ENCODE measurements around the gene HIBCH. TPM values are rescaled to one million over a fixed set of nuclear protein-coding genes. Genes with fewer than 3 reads are reported as not detected.

HIBCH gene
- polyA plus RNA-seq, 1 of the 3 experiments (the other 2 are of a cell fraction): 8.4 TPM

DNA sequence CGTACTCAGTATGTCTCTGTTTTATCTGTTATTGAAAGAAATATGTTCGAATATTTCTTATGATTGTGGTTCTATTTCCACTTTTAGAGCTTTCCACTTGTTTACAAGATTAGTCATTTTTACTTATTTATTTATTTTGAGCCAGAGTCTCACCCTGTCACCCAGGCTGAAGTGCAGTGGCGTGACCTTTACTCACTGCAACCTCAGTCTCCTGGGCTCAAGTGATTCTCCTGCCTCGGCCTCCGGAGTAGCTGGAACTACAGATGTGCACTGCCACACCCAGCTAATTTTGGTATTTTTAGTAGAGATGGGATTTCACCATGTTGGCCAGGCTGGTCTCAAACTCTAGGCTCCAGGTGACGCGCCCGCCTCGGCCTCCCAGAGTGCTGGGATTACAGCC lies 53.3 kb downstream of the HIBCH start:
- Histone ChIP-seq H3K79me2 (ENCODE audit: insufficient read depth) (no peaks in the 10 kb centered on the region), H2AFZ (ENCODE audit: low read depth) (no peak overlapping the region), H3K9me2 (no peaks in the 10 kb centered on the region), H3K27ac (ENCODE audit: low read depth in 2 of 2, low read length in 1 of 2) (no peak overlapping the region), H3K4me2 (no peak overlapping the region), H3F3A (replicated peaks; ENCODE audit: insufficient read depth) (peaks cover 9% of the 10 kb centered on the region), H3K4me3 (ENCODE audit: low read depth in 2 of 2, low read length in 1 of 2) (no peak overlapping the region), H3K27me3 (ENCODE audit: insufficient read depth) (no peaks in the 10 kb centered on the region), H4K20me1 (ENCODE audit: insufficient read depth) (no peaks in the 10 kb centered on the region), H3K9ac (no peak overlapping the region), H3K4me1 (ENCODE audit: control insufficient read depth in 1 of 2, insufficient read depth in 2 of 2, low read depth in 1 of 2, low read length in 1 of 2) (0 out of 4 replicates have a peak, but pooled peaks cover 0 to 9% of the 10 kb centered on the region in 2 experiments), H3K36me3 (replicated peaks in 1 of 2; ENCODE audit: control insufficient read depth in 1 of 2, insufficient read depth in 2 of 2, low read length in 1 of 2) (peaks cover 0 to 11% of the 10 kb centered on the region in 2 experiments), H3K9me3 (0 out of 2 replicates have a peak, but pooled peaks cover 7% of the 10 kb centered on the region)
- WGBS (ENCODE audit: low lambda C conversion rate): 96% methylated on average over 9 of the region's 9 CpGs
- CTCF ChIA-PET: interaction anchor here (1.5 kb wide), 1 partner anchor 10 kb away, joined by 5 read pairs; no protein-coding TSS in a partner anchor
- TF ChIP-seq RCOR1 (IDR thresholded peaks at IDR 0.05; ENCODE audit: low read length): no peak
- TF ChIP-seq EP300 (IDR thresholded peaks at IDR 0.05; ENCODE audit: borderline replicate concordance in 1 of 2, low read depth in 1 of 2, low read length in 1 of 2): no peak
- no peak for TF ChIP-seq SIN3A (IDR thresholded peaks at IDR 0.05; ENCODE audit: borderline replicate concordance, low read depth, low read length)
- TF ChIP-seq NRF1 (IDR thresholded peaks at IDR 0.05; ENCODE audit: low read depth, low read length): no peak
- TF ChIP-seq, protein P1, sequence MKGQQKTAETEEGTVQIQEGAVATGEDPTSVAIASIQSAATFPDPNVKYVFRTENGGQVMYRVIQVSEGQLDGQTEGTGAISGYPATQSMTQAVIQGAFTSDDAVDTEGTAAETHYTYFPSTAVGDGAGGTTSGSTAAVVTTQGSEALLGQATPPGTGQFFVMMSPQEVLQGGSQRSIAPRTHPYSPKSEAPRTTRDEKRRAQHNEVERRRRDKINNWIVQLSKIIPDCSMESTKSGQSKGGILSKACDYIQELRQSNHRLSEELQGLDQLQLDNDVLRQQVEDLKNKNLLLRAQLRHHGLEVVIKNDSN (IDR thresholded peaks at IDR 0.05; ENCODE audit: borderline replicate concordance, low read depth): no peak
- no peak for TF ChIP-seq RFX5 (IDR thresholded peaks at IDR 0.05; ENCODE audit: low read length)
- TF ChIP-seq JUND (IDR thresholded peaks at IDR 0.05): no peak
- no peak for TF ChIP-seq GATA2 (CRISPR knock-in tag; IDR thresholded peaks at IDR 0.05)
- TF ChIP-seq, protein P2, sequence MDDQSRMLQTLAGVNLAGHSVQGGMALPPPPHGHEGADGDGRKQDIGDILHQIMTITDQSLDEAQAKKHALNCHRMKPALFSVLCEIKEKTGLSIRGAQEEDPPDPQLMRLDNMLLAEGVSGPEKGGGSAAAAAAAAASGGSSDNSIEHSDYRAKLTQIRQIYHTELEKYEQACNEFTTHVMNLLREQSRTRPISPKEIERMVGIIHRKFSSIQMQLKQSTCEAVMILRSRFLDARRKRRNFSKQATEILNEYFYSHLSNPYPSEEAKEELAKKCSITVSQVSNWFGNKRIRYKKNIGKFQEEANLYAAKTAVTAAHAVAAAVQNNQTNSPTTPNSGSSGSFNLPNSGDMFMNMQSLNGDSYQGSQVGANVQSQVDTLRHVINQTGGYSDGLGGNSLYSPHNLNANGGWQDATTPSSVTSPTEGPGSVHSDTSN (IDR thresholded peaks at IDR 0.05): no peak
- no peak for TF ChIP-seq POLR2AphosphoS5 (IDR thresholded peaks at IDR 0.05; ENCODE audit: low read depth, low read length)
- no peak for DNase-seq
- POLR2A ChIA-PET: no interaction called here

DNA sequence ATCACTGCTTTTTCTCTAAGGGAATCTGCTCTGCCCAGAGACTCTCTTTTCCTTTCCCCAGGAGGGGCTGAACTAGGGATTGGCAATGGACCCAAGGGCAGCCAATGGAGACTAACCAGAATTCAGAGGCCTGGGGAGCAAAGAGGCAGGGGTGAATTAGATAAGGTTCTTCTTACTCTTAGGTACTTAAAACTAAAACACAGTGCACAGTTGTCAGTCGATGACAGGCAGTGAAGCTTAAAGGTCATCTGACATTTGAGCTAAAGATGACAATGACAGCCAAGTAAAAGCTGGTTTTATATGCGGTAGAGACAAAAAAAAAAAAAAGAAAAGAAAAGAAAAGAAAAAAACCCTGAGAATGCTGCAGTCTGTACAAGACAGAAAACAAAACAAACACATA lies 57.8 kb downstream of the HIBCH start:
- H3K4me1 ChIP-seq (ENCODE audit: control insufficient read depth in 1 of 2, insufficient read depth in 2 of 2, low read depth in 1 of 2, low read length in 1 of 2): no peaks in the 10 kb centered on the region
- no peak overlapping the region for H3K9ac ChIP-seq
- no peak overlapping the region for H2AFZ ChIP-seq (ENCODE audit: low read depth)
- WGBS (ENCODE audit: low lambda C conversion rate): 88% methylated on average over 2 of the region's 2 CpGs
- no peaks in the 10 kb centered on the region for H3K27me3 ChIP-seq (ENCODE audit: insufficient read depth)
- H3K9me3 ChIP-seq: 0 out of 2 replicates have a peak, but pooled peaks cover 7% of the 10 kb centered on the region
- DNase-seq: no peak
- no peak overlapping the region for H3K27ac ChIP-seq (ENCODE audit: low read depth in 2 of 2, low read length in 1 of 2)
- peaks cover 6% of the 10 kb centered on the region for H3F3A ChIP-seq (replicated peaks; ENCODE audit: insufficient read depth)
- TF ChIP-seq, protein P3, sequence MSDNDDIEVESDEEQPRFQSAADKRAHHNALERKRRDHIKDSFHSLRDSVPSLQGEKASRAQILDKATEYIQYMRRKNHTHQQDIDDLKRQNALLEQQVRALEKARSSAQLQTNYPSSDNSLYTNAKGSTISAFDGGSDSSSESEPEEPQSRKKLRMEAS (IDR thresholded peaks at IDR 0.05; ENCODE audit: low read depth): no peak
- TF ChIP-seq, protein P4, sequence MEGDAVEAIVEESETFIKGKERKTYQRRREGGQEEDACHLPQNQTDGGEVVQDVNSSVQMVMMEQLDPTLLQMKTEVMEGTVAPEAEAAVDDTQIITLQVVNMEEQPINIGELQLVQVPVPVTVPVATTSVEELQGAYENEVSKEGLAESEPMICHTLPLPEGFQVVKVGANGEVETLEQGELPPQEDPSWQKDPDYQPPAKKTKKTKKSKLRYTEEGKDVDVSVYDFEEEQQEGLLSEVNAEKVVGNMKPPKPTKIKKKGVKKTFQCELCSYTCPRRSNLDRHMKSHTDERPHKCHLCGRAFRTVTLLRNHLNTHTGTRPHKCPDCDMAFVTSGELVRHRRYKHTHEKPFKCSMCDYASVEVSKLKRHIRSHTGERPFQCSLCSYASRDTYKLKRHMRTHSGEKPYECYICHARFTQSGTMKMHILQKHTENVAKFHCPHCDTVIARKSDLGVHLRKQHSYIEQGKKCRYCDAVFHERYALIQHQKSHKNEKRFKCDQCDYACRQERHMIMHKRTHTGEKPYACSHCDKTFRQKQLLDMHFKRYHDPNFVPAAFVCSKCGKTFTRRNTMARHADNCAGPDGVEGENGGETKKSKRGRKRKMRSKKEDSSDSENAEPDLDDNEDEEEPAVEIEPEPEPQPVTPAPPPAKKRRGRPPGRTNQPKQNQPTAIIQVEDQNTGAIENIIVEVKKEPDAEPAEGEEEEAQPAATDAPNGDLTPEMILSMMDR (IDR thresholded peaks at IDR 0.05): no peak
- H3K4me3 ChIP-seq (ENCODE audit: low read depth in 2 of 2, low read length in 1 of 2): no peak overlapping the region
- H3K36me3 ChIP-seq (replicated peaks in 1 of 2; ENCODE audit: control insufficient read depth in 1 of 2, insufficient read depth in 2 of 2, low read length in 1 of 2): peaks cover 27 to 53% of the 10 kb centered on the region in 2 experiments
- H4K20me1 ChIP-seq (ENCODE audit: insufficient read depth): no peaks in the 10 kb centered on the region
- no peak overlapping the region for H3K4me2 ChIP-seq
- CTCF ChIA-PET: interaction anchor here (1.5 kb wide), 1 partner anchor 140 kb away, joined by 4 read pairs; no protein-coding TSS in a partner anchor
- H3K79me2 ChIP-seq (ENCODE audit: insufficient read depth): no peaks in the 10 kb centered on the region
- H3K9me2 ChIP-seq: no peaks in the 10 kb centered on the region
- POLR2A ChIA-PET: no interaction called here

Measured in SK-N-SH (cell line).